HG03135 (cell line): ENCODE measurements around the gene APBA2.

Experiments used
- ATAC-seq: cut with Tn5 transposase; IDR thresholded peaks from one replicate; pipeline ENCODE4 v1.9.1; 2021; ENCODE audit warnings: mild to moderate bottlenecking, moderate library complexity; ENCODE audit not compliant: unreplicated experiment

The APBA2 gene

GRCh38 chr15:28955160-28955992, 69.6 kb downstream of the APBA2 start:
- no peak for ATAC-seq

DNA sequence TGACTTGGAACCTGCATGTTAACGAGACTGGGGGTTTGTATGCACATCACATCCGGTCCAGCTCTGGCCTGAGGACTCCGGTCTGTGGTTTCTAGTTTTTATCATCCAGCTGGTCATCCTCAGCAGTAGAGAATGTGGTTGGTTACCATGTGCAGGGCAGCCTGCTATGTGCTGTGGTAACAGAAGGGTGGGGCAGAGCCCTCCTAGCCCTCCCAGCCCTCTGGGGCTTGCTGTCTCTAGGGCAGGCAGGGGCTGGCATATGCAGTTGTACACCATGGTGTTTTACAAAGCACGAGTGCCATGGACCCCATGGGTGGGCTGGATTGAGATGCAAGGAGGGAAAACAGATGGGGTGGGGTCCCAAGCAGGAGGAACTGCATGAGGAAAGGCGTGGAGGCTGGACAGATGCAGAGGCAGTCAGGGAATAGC, 70.2 kb downstream of the APBA2 start:
- ATAC-seq: no peak

- no peak for ATAC-seq
These were observed 70.7 kb downstream of the APBA2 start for GRCh38 chr15:28956491-28956890.

- ATAC-seq: no peak
These were observed 72.1 kb downstream of the APBA2 start for GRCh38 chr15:28957606-28958498.

GRCh38 chr15:28959326-28959725, 73.6 kb downstream of the APBA2 start:
- no peak for ATAC-seq

DNA sequence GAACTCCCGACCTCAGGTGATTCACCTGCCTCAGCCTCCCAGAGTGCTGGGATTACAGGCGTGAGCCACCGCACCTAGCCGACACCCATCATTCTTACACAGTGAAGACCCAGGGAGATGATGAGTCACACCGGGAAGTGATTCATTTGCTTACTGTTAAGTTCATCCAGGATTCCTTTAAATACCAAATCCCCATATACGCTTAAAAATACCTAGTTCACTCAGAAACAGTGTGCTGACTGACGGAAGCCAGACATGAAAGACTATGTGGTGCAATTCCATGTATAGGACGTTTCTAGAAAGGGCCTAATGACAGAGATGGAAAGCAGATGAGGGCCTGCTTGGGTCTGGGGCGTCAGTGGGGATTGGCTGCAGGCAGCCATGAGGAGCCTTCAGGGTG, 75.2 kb downstream of the APBA2 start:
- ATAC-seq: no peak

- ATAC-seq: no peak
These were observed 75.6 kb downstream of the APBA2 start for GRCh38 chr15:28961391-28961790.

DNA sequence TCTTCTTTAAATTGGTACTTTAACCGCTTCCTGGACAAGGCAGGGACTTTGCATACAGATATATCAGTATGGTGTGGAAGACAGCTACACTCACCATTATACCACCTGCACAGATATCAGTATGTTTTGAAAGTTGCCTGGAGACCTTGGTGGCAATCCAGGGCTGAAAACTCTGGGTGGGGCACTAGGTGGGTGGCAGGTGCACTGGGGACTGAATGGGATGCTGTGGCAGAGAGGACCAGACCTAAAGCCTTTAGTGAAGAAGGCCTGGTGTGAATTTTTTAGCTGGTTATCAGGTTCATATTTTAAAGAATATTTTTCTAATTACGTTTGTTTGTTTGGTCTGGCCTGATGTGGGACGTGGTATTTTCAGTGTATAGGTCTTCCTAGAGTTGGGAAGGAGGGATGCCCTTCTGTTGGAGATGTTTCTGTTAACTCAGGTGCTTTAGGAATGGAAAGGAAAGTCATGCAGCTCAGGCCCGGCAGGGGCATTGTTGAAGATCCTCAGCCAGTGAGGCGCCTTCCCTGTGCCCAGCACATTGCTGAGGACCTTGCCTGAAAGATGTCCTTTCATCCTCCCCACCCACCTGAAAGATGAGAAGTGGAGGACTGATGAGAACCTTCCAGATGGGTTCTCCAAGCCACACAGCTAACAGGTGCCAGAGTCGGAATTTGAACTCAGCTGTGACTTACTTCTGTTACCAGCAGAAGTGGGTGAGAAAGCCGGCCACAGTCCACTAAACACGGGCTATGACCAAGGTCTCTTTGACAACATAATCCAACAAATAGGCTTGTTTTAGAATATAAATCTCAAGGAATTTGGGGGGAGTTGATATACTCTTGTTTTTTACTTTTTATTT, 77.3 kb downstream of the APBA2 start:
- no peak for ATAC-seq

DNA sequence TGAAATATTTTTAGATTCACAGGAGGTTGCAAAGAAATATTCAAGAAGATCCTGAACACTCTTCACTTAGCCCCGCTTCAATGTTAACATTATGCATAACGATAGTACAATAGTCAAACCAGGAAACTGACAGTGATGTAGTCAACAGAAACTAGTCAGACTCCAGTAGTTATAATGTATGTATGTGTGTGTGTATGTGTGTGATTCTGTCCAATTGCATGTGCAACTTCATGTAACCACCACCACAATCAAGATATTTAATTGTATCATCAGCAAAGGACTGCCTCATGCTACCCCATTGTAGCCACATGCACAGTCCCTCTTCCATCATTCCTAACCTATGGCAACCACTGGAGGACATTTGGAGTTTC, 77.9 kb downstream of the APBA2 start:
- ATAC-seq: no peak

DNA sequence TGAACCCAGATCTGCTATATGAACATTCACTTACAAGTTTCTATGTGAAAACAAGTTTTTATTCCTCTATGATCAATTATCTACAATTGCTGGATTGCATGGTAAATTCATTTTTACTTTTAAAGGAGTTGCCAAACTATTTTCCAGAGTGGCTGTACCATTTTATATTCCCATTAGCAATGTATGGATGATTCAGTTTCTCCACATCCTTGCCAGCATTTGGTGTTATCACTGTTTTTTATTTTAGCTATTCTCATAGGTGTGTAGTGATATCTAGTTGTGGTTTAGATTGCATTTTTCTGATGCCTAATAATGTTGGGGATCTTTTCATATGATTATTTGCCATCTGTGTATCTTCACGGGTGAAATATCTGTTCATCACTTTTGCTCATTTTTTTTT, 78.3 kb downstream of the APBA2 start:
- no peak for ATAC-seq

DNA sequence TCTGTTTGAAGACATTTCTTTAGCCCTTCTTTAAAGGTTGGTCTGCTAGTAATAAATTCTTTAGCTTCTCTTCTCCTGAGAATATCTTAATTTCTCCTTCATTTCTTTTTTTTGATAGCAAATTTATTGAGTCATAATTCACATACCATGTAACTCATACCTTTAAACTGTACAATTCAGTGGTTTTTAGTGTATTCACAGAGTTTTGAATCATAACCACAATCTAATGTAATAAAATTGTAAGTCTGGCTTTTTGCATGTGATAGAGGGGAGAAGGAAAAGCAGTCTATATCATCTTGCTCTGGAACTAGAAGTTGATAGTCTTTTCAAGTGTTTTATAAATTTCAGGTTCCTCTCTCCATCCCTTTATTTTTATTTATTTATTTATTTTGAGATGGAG, 81.3 kb downstream of the APBA2 start:
- no peak for ATAC-seq

DNA sequence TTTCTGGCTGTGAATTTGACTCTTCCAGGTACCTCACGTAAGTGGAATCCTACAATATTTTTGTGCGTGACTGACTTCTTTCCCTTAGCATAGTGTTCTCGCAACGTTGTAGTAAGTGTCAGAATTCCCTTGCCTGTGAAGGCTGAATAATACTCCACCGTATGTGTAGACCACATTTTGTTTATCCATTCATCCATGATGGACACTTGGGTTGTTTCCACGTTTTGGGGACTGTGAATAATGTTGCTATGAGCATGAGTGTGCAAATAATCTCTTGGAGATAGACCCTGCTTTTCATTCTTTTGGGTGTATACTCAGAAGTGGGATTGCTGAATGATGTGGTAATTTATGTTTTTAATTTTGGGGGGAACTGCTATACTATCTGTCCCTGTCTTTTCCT, 82.2 kb downstream of the APBA2 start:
- ATAC-seq: no peak

GRCh38 chr15:28969511-28970085, 83.8 kb downstream of the APBA2 start:
- ATAC-seq: no peak

DNA sequence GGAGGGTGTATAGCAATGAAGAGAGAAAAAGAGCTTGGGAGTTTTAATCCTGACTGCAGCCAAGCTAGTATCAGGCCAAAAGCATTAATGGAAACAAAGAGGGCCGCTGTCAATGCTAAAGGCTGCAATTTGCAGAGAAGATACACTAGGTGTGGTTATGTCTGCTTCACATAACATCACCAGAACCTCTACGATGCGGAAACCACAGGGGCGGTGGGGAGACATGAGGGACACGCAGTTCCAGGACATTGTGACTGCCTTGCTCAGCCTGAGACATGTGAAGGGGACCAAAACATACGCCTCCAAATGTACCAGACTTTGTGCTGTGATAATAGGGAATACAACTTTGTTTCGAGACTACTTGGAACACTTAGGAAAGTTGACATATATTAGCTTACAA, 88.4 kb downstream of the APBA2 start:
- no peak for ATAC-seq

DNA sequence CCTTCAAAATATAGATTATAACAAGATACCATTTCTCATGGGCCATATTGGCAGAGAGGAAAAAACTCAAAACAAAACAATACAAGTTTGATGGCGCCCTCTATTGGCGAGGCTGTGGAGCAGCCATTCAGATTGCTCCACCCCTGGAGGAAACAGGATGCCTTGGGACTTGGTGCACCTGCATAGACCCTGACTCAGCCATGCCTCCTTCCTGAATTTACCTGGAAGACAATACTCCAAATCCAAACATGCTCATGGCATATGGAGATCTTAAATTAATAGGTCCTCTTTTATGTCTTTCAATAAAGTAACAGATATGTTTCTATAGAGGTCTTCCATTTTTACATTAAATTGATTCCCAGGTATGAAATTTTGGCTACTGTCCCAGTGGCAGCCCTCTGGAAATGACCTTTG, 90.0 kb downstream of the APBA2 start:
- no peak for ATAC-seq

- no peak for ATAC-seq
These were observed 91.7 kb downstream of the APBA2 start for GRCh38 chr15:28977377-28978010.

- no peak for ATAC-seq
These were observed 92.2 kb downstream of the APBA2 start for GRCh38 chr15:28978011-28978378.

DNA sequence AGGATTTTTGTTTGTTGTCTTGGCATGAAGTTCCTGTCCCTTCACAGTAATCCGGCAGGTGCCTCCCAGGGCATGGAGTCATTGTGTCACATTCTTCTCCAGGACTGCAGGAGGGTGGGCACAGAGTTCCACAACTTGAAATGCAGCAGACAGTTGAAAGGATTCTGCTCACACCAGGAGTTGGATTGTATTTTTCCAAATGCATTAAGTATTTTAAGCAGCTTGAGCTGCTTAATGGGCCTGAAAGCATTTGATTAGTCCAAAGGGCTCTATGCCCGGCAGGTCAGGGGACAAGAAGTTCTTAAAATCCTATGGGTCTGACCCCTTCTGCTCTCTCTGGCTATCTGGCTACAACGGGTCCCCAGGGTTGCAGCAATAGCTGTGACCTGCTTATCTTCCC, 92.9 kb downstream of the APBA2 start:
- no peak for ATAC-seq

GRCh38 chr15:28979208-28979841, 93.6 kb downstream of the APBA2 start:
- no peak for ATAC-seq
